ENCODE results near the gene PAX7. TPM values are rescaled to one million over a fixed set of nuclear protein-coding genes. Genes with fewer than 3 reads are reported as not detected.

Gene PAX7
- total RNA-seq, 2 experiments from 2014 or later: not detected

DNA sequence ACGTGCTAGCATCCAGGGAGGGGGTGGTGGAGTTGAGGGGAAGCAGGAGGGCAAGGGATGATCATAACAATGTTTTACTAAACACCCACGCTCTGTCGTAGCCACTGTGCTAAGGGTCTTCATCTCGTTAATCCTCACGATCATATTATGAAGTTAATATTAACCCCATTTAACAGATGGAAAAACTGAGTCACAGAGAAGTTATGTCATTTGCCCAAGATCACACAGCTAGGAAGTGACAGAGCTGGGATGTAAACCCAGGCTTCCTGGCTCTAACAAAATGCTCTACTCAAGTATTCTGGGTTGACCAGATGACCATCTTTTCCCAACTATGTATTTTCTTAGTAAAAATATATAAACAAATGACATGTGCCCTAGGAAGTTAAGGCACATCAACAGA lies 140.2 kb downstream of the PAX7 start:
- Histone ChIP-seq H3K27me3 (ENCODE audit: control insufficient read depth in 1 of 2, insufficient read depth in 2 of 2, low read length in 2 of 2) (peaks cover 15 to 18% of the 10 kb centered on the region in 2 experiments), H3K36me3 (ENCODE audit: insufficient read depth, low read length) (no peaks in the 10 kb centered on the region), H3K4me1 (ENCODE audit: insufficient read depth, low read length) (no peaks in the 10 kb centered on the region), H3K9me3 (ENCODE audit: control insufficient read depth in 1 of 2, insufficient read depth in 1 of 2, low read length in 2 of 2) (peaks cover 0 to 1% of the 10 kb centered on the region in 2 experiments), H3K4me3 (ENCODE audit: low read length) (no peak overlapping the region), H3K27ac (ENCODE audit: low read depth in 1 of 2, low read length in 2 of 2) (no peak overlapping the region)
- DNase-seq (no peak), ATAC-seq (ENCODE audit: poor library complexity) (no peak)
- H3K4me3 Mint-ChIP-seq: no peak overlapping the region
- POLR2A ChIA-PET: no interaction called here
- TF ChIP-seq CTCF (IDR thresholded peaks at IDR 0.05): no peak
- no peak overlapping the region for H3K27ac Mint-ChIP-seq
- no peaks in the 10 kb centered on the region for H3K9me3 Mint-ChIP-seq
- no peaks in the 10 kb centered on the region for H3K4me1 Mint-ChIP-seq (ENCODE audit: low read depth)
- intact Hi-C loops (cut with DNase I, micrococcal nuclease): no loop called here
- H3K27me3 Mint-ChIP-seq: peaks cover 83% of the 10 kb centered on the region
- CTCF ChIA-PET: no interaction called here
- no peaks in the 10 kb centered on the region for H3K36me3 Mint-ChIP-seq (ENCODE audit: low read depth)

DNA sequence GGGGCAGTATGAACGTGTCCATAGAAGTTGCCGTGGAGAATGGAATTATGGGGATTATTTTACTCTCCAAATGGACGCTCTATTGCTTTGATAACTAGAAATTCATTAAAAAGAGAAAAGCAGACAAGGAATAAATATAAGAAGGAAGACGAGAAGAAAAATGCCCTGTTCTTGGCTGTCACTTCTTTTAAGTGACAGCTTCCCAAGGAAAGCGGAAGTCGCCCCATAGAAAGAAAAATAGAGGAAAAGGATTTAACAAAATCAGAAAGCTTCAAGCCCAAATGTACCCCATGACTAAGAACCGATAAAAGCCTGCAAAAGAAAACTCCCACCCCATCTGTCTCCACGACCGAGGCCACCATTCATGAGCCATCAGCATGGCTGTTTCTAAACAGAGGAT lies 143.1 kb downstream of the PAX7 start:
- no peak overlapping the region for H3K27ac Mint-ChIP-seq
- H3K36me3 Mint-ChIP-seq (ENCODE audit: low read depth): no peaks in the 10 kb centered on the region
- POLR2A ChIA-PET: no interaction called here
- Histone ChIP-seq H3K9me3 (ENCODE audit: control insufficient read depth in 1 of 2, insufficient read depth in 1 of 2, low read length in 2 of 2) (no peaks in the 10 kb centered on the region), H3K4me3 (ENCODE audit: low read length) (no peak overlapping the region), H3K36me3 (ENCODE audit: insufficient read depth, low read length) (no peaks in the 10 kb centered on the region), H3K27ac (ENCODE audit: low read depth in 1 of 2, low read length in 2 of 2) (no peak overlapping the region), H3K4me1 (ENCODE audit: insufficient read depth, low read length) (no peaks in the 10 kb centered on the region), H3K27me3 (ENCODE audit: control insufficient read depth in 1 of 2, insufficient read depth in 2 of 2, low read length in 2 of 2) (peaks cover 21 to 26% of the 10 kb centered on the region in 2 experiments)
- no peaks in the 10 kb centered on the region for H3K4me1 Mint-ChIP-seq (ENCODE audit: low read depth)
- H3K27me3 Mint-ChIP-seq: peaks cover 85% of the 10 kb centered on the region
- CTCF ChIA-PET: no interaction called here
- no peak for TF ChIP-seq CTCF (IDR thresholded peaks at IDR 0.05)
- ATAC-seq (ENCODE audit: poor library complexity) (no peak), DNase-seq (no peak)
- no peaks in the 10 kb centered on the region for H3K9me3 Mint-ChIP-seq
- no peak overlapping the region for H3K4me3 Mint-ChIP-seq
- intact Hi-C loops (cut with DNase I, micrococcal nuclease): no loop called here

DNA sequence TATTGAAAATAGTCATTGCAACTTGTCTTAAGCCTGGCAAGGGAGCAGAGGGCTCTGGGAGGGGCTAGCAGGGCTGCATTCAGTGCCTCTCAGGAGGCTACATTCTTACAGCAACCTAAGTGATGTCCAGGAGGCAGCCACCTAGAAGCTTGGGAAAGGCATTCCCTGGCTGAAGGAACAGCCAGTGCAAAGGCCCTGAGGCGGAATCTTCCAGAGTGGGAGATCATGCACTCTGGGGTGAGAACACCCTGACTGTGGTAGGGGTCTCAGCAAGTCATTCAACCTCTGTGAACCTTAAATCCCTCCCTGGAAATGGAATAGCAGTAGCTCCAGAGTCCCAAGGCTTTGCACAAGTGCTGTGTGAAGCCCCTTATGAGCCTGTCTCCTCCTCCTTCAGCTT lies 144.7 kb downstream of the PAX7 start:
- H3K36me3 Mint-ChIP-seq (ENCODE audit: low read depth): no peaks in the 10 kb centered on the region
- Histone ChIP-seq H3K27me3 (ENCODE audit: control insufficient read depth in 1 of 2, insufficient read depth in 2 of 2, low read length in 2 of 2) (peaks cover 22 to 32% of the 10 kb centered on the region in 2 experiments), H3K9me3 (ENCODE audit: control insufficient read depth in 1 of 2, insufficient read depth in 1 of 2, low read length in 2 of 2) (no peaks in the 10 kb centered on the region), H3K27ac (ENCODE audit: low read depth in 1 of 2, low read length in 2 of 2) (no peak overlapping the region), H3K36me3 (ENCODE audit: insufficient read depth, low read length) (no peaks in the 10 kb centered on the region), H3K4me3 (ENCODE audit: low read length) (no peak overlapping the region), H3K4me1 (ENCODE audit: insufficient read depth, low read length) (no peaks in the 10 kb centered on the region)
- no peak overlapping the region for H3K27ac Mint-ChIP-seq
- peaks cover 85% of the 10 kb centered on the region for H3K27me3 Mint-ChIP-seq
- H3K9me3 Mint-ChIP-seq: no peaks in the 10 kb centered on the region
- ATAC-seq (ENCODE audit: poor library complexity) (no peak), DNase-seq (no peak)
- no peak overlapping the region for H3K4me3 Mint-ChIP-seq
- POLR2A ChIA-PET: no interaction called here
- intact Hi-C loops (cut with DNase I, micrococcal nuclease): no loop called here
- CTCF ChIA-PET: no interaction called here
- no peaks in the 10 kb centered on the region for H3K4me1 Mint-ChIP-seq (ENCODE audit: low read depth)
- TF ChIP-seq CTCF (IDR thresholded peaks at IDR 0.05): no peak
